Esophagus squamous epithelium (tissue), 5 donors: Measurements from ENCODE around the gene TNFRSF18. TPM values are rescaled to one million over a fixed set of nuclear protein-coding genes. Genes with fewer than 3 reads are reported as not detected.

Experiments used
- DNase-seq: peaks from one replicate; lab custom pipeline; 2025; lab: John Stamatoyannopoulos, UW
- H3K27ac ChIP-seq, 4 donors: fragments of 200-600 bp; sonication (generic); one replicate each; pipeline ENCODE4 v1.5.1; 2016 to 2019; ENCODE audit warnings: mild to moderate bottlenecking in 1 of 4
- H3K27me3 ChIP-seq, 4 donors: fragments of 200-600 bp; sonication (generic); 1 replicate in 3 of 4; 2 replicates in 1 of 4; pipeline versions ENCODE4 v1.5.1 to v1.6.0; 2017 to 2021; ENCODE audit warnings: antibody characterized with exemption in 1 of 4
- H3K36me3 ChIP-seq, 3 donors: fragments of 200-600 bp; sonication (generic); one replicate each; pipeline ENCODE4 v1.5.1; 2016 to 2019
- H3K4me1 ChIP-seq, 3 donors: fragments of 200-600 bp; sonication (generic); one replicate each; pipeline ENCODE4 v1.5.1; 2017 to 2019
- H3K4me3 ChIP-seq, 4 donors: fragments of 200-600 bp; sonication (generic); 1 replicate in 3 of 4; 2 replicates in 1 of 4; pipeline ENCODE4 v1.5.1; 2016 to 2019; ENCODE audit warnings: mild to moderate bottlenecking in 2 of 4, moderate library complexity in 1 of 4
- H3K9me3 ChIP-seq, 3 donors: fragments of 200-600 bp; sonication (generic); one replicate each; pipeline ENCODE4 v1.5.1; 2016 to 2019
- POLR2A ChIP-seq, 4 donors: fragments of 450-650 bp; IDR thresholded peaks; one replicate each; pipeline ENCODE4 v1.6.1; 2017; ENCODE audit warnings: antibody characterized with exemption in 4 of 4, mild to moderate bottlenecking in 4 of 4, moderate library complexity in 3 of 4
- WGBS, 2 donors: methylation state at CpG; one replicate each; pipeline ENCODE4 v1.1.5; 2018; 5-methylcytosine and 5-hydroxymethylcytosine counted together
- intact Hi-C: fragments of 100-400 bp; cut with DNase I; formaldehyde crosslinking; loops from one replicate; pipeline ENCODE4 v1.15.0; 2022
- total RNA-seq, 4 donors: library from RNA; depleted of rRNA; stranded (reverse); fragments of >200 nt; gene quantifications; one replicate each; pipeline ENCODE4 v1.1.0, GENCODE V29; 2016
- TF ChIP-seq, protein P1 (sequence below), 6 experiments: fragments of 450-650 bp in 4 of 6; fragments of 200-600 bp in 2 of 6; sonication (generic) in 2 of 6; IDR thresholded peaks; one replicate each; pipeline ENCODE4 v1.5.1; 2016 to 2019; ENCODE audit warnings: antibody characterized with exemption in 6 of 6, mild to moderate bottlenecking in 4 of 6, moderate library complexity in 4 of 6
- donor health status: DM: yes; HTN: yes; CAD: no.

TNFRSF18 gene
- total RNA-seq, 4 donors from 2014 or later = 2.0 to 21.0 (median 2.8) TPM

DNA sequence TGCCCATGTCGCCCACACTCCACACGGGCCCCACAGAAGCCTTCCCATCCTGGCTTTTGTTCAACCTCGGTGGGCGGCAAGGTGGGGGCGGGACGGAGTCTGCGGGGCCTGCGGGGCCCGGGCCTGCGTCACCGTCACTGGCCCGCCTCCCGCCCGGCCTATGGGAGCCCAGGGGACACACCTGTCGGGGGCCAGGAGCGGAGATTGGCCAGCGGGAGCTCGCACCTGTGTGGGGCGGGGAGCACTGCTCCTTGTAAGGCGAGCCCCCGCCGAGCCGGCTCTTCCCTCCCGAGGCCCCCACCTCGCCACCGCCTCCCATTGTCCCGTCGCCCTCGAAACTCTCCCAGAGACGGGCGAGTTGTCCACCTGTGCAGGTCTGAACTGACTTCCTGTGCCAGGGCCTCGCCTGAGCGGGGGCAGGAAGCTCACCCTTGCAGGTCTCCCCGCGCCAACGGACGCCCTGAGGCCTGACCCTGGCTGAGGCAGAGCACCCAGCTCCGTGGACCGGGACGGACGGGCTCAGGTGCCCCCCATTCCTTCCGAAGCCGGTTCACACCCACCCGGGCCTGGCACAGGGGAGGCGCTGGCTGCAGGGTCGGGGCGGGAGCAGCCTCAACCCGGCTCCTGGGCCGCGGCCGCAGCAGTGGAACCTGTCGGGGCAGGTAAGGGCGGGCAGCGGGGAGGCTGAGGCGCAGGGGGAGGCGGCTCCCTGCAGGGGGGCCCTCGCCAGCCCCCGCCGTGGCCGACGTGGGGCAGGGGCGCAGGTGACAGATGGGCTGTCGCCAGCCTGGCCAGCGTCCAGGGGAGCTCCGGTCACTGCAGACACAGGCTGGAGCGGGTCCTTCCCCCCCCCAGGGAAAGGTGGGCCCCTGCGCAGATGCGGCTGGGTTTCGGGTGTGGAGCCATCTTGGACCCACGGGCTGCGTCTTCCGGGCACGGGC lies 43.5 kb downstream of the TNFRSF18 start:
- Histone ChIP-seq H3K9me3 (no peaks in the 10 kb centered on the region), H3K4me1 (peaks cover 24 to 60% (median 41%) of the 10 kb centered on the region in 3 donors), H3K27ac (peak overlapping the region; percentile 89 to 96 (median 94)), H3K27me3 (peaks cover 0 to 54% (median 0%) of the 10 kb centered on the region in 4 donors), H3K36me3 (peaks cover 0 to 6% (median 0%) of the 10 kb centered on the region in 3 donors), H3K4me3 (peak overlapping the region; percentile 60 to 70 (median 67))
- peak in 3 of 4 donors; percentile 17 to 80 (median 45) for TF ChIP-seq POLR2A (IDR thresholded peaks at IDR 0.05)
- TF ChIP-seq, protein P1, sequence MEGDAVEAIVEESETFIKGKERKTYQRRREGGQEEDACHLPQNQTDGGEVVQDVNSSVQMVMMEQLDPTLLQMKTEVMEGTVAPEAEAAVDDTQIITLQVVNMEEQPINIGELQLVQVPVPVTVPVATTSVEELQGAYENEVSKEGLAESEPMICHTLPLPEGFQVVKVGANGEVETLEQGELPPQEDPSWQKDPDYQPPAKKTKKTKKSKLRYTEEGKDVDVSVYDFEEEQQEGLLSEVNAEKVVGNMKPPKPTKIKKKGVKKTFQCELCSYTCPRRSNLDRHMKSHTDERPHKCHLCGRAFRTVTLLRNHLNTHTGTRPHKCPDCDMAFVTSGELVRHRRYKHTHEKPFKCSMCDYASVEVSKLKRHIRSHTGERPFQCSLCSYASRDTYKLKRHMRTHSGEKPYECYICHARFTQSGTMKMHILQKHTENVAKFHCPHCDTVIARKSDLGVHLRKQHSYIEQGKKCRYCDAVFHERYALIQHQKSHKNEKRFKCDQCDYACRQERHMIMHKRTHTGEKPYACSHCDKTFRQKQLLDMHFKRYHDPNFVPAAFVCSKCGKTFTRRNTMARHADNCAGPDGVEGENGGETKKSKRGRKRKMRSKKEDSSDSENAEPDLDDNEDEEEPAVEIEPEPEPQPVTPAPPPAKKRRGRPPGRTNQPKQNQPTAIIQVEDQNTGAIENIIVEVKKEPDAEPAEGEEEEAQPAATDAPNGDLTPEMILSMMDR (IDR thresholded peaks at IDR 0.05) = no peak
- no peak for DNase-seq
- intact Hi-C loops = no loop called here
- WGBS, 2 donors = 6 to 20% methylated on average over 1 to 7 of the region's 73 CpGs

DNA sequence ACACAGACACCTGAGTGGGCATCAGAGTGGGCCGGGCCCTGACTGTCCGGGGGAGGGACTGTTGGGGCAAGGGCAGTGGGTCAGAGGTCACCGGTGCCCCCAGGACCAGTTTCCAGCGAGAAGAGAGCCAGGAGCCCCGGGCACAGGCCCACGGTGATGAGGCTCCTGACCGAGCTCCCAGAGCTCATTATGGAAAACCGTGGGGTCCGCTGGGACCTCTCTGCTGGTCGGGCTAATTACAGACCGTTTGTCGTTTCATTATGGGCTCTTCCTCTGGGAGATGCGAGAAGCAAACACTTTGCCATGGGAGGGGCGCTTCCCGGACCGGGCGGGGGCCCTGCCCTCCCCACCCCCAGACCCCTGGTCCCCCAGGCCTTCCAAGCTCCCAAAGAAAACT lies 44.7 kb downstream of the TNFRSF18 start:
- no peaks in the 10 kb centered on the region for H3K36me3 ChIP-seq
- TF ChIP-seq POLR2A (IDR thresholded peaks at IDR 0.05) = no peak
- TF ChIP-seq, protein P1 (IDR thresholded peaks at IDR 0.05) = no peak
- H3K9me3 ChIP-seq = no peaks in the 10 kb centered on the region
- no peak for DNase-seq
- intact Hi-C loops = no loop called here
- H3K4me1 ChIP-seq = peaks cover 14 to 53% (median 32%) of the 10 kb centered on the region in 3 donors
- WGBS, 2 donors = 60% methylated on average over 2 of the region's 17 CpGs; no CpG with 5 or more reads in 1 of the 2 donors
- H3K27ac ChIP-seq = peak overlapping the region in 2 of 4 donors; percentile 89 to 95
- no peak overlapping the region for H3K4me3 ChIP-seq
- H3K27me3 ChIP-seq = peaks cover 0 to 42% (median 0%) of the 10 kb centered on the region in 4 donors

DNA sequence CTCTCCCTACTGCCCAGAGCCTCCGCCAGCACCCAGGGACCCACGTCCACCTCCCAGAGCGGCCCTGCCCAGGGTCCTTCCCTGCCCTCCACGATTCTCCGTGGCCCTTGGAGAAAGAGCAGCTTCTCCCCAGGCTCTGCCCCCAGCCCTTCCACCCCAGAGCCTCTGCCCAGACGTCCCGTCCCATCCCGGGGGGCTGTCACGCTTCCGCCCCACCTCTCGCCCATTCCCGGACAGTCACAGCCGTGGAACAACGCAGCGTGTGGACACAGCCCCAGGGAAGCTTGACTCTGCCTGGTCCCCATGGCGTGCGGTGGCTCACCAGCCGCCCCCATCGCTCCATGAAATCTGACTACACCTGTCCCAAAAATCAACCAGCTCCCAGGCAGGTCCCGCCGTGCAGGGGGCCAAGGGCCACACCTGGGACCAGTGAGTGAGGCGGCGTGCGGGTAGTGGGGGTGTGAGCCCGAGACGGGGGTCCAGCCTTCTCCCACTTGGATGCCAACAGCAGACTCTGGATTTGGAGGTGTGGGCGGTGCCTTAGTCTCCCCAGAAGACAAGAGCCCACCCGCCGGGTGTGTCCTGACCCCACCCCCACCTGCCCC lies 45.2 kb downstream of the TNFRSF18 start:
- H3K9me3 ChIP-seq = no peaks in the 10 kb centered on the region
- TF ChIP-seq, protein P1 (IDR thresholded peaks at IDR 0.05) = no peak
- TF ChIP-seq POLR2A (IDR thresholded peaks at IDR 0.05) = no peak
- H3K4me3 ChIP-seq = no peak overlapping the region
- intact Hi-C loops = no loop called here
- peaks cover 0 to 37% (median 0%) of the 10 kb centered on the region in 4 donors for H3K27me3 ChIP-seq
- WGBS, 2 donors = 84 to 85% methylated on average over 6 to 8 of the region's 29 CpGs
- no peak for DNase-seq
- no peaks in the 10 kb centered on the region for H3K36me3 ChIP-seq
- no peak overlapping the region for H3K27ac ChIP-seq
- peaks cover 13 to 48% (median 27%) of the 10 kb centered on the region in 3 donors for H3K4me1 ChIP-seq

DNA sequence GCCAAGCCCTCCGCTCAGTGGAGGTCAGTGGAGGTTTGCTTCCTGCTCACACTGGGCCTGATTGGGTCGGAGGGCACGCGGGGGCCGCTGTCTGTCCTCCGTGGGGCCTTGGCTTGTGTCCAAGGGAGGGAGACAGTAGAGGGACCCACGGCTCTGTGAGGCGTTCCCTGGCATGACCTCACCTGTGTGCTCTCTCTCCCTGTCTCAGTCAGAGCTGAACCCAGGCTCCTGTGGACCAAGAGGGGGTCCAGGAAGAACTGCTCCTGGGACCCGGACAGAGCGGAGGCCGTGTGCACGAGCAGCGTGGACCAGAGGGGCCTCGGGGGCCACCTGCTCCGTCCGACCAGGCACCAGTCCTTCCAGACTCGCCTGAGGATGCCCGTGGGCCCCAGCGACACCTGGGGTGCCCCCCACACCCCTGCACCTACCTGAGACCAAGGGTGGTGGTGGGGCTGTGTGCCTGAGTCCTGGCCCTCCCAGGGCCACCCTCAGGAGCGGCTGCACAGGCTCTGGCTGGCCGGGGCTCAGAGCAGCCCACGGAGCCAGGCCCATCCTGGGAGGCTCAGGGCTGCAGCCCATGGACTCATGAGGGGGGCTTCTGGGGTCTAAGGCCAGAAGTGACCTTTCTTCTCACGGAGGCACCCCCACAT lies 46.0 kb downstream of the TNFRSF18 start:
- intact Hi-C loops = no loop called here
- DNase-seq = no peak
- Histone ChIP-seq H3K27me3 (peaks cover 0 to 30% (median 0%) of the 10 kb centered on the region in 4 donors), H3K4me3 (no peak overlapping the region), H3K4me1 (peaks cover 13 to 40% (median 22%) of the 10 kb centered on the region in 3 donors), H3K36me3 (no peaks in the 10 kb centered on the region), H3K27ac (no peak overlapping the region), H3K9me3 (no peaks in the 10 kb centered on the region)
- WGBS, 2 donors = 70 to 80% methylated on average over 2 of the region's 23 CpGs
- TF ChIP-seq, protein P1 (IDR thresholded peaks at IDR 0.05) = no peak
- TF ChIP-seq POLR2A (IDR thresholded peaks at IDR 0.05) = no peak
